TTC549 (cell line): Measurements from ENCODE around the gene EBF3.

Experiments
- FAIRE-seq: peaks from 2 replicates; lab custom pipeline; 2012; peaks lifted over from hg19 to GRCh38; lab: Jason Lieb, UNC

Gene EBF3, protein sequence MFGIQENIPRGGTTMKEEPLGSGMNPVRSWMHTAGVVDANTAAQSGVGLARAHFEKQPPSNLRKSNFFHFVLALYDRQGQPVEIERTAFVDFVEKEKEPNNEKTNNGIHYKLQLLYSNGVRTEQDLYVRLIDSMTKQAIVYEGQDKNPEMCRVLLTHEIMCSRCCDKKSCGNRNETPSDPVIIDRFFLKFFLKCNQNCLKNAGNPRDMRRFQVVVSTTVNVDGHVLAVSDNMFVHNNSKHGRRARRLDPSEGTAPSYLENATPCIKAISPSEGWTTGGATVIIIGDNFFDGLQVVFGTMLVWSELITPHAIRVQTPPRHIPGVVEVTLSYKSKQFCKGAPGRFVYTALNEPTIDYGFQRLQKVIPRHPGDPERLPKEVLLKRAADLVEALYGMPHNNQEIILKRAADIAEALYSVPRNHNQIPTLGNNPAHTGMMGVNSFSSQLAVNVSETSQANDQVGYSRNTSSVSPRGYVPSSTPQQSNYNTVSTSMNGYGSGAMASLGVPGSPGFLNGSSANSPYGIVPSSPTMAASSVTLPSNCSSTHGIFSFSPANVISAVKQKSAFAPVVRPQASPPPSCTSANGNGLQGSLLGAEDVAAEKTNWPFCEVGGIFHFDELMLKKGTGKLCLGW

DNA sequence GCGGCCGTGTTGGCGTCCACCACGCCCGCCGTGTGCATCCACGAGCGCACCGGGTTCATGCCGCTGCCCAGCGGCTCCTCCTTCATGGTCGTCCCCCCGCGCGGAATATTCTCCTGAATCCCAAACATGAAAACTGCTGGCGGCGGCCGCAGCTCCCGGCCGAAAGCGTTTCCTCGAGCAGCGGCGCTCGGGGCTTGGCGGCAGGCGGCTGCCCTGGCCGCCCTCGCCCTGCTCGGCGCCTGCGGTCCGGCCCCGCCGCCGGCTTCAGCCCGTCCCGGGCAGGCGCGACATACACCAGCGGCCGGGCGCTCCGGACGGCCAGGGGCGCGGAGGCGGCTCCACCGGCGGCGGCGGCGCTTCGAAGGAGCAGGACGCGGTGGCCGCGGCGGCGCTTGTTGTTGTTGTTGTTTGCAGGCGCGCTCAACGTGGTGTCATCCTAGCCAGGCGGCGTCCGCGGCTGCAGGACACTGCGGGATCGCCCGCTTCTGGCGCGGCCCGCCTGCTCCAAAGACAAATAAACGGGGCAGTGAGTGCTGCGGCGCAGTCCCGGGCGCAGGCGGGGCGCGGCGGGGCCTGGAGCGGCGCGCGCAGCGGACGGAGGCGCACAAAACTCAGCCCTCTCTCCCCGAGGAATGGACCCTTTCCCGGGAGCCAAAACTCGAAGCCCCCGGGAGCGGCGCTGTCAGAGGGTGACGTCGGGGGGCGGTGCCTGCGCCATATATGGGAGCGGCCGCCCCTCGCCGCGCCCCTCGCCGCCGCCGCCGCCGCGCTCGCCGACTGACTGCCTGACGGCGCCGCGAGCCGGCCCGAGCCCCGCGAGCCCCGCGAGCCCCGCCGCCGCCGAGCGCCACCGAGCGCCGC lies at the start of gene EBF3:
Gene EBF3, minus strand, starts transcription at position 634 of the 861 bp plus-strand sequence. Its CDS starts 506 bp downstream, at position 128.
- no peak for FAIRE-seq

DNA sequence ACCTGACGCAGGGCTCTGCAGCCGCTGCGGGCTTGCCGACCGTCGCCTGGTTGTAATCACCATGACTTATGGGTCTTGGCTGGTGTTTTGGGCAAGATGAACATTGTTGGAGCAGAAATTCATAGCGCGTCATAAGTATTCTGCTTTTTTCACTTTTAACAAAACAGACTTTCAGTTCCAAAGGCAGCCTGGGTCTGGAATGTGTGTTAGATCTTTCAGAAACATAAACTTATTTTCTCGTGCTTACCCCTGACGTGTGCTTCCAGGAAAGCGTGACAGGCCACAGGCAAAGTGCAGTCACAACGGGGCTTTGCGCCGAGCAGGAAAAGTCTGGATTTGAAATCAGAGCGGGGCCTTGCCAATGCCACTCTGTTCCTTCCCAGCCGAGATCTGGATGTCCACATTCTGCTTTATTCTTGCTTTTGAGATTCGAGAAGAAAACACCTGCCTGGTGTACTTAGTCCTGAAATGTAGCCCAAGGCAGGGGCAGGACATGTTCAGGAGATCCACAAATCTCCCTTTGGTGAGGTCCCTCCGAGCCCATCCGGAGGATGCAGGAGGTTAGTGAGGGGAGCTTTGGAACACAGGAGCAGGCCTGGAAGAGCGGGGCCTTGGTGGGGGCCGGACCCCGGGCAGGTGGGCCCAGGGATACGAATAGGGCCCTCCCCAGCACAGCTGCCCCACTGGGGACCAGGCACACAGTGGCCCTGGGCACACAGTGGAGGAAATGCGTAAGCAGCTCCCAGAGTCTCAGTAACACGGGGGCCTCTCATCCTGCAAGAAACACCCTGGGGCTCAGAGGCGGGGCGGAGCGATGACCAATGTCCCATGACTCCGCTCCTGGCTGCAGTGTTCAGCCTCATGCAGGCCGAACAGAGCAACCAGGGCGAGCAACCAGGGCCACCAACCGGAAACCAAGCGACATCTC lies 49.5 kb upstream of the EBF3 start:
- no peak for FAIRE-seq

DNA sequence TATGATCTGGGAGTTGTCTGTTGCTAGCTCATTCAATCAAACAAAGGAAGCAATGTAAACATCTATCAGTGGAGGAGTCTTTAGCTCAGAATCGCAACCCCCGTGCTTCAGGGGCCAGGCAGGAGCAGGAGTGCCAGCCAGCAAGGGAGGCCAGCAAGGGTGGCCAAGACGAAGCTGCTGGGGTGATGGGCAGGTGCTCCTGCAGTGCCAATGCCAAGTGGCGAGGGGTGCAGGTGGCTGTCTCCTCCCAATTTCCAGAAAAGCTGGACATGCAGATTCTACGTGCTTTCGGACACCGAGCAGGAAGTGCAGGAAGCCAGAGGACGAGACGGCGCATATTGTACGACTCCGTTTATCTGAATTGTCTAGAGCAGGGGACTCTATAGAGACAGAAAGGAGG lies 48.1 kb upstream of the EBF3 start:
- no peak for FAIRE-seq

DNA sequence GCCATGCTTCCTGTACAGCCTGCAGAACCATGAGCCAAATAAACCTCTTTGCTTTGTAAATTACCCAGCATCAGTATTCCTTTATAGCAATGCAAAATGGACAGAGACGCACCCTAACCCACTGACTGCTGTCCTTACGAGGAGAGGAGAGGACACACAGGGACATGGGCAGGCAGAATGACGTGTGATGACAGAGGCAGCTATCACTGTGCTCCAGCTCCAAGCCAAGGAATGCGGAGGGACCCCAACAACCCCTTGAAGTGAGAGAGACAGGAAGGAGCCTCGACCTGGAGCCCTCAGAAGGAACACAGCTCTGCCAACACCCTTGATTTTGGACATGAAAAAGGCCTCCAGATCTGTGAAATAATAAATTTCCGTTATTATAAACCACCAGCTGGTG lies 46.6 kb upstream of the EBF3 start:
- no peak for FAIRE-seq

DNA sequence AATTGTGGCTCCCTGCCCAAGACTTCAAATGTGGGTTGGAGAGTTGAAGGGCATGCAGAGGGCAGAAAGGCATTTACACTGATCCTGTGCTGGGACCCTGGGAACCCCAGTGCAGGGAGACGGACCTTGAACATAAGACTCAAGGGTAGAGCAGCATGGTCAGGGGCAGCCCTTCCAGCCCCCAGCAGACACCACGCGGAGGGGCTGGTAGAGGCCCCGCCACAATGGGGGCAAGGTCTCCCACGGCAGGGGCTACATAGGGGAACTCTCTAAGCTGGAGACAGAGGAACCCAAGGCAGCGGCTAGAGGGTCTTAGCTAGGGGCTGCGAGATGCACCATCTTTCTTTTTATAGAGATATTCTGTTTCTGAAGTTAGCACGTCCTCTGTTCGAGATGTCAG lies 45.2 kb upstream of the EBF3 start:
- no peak for FAIRE-seq

DNA sequence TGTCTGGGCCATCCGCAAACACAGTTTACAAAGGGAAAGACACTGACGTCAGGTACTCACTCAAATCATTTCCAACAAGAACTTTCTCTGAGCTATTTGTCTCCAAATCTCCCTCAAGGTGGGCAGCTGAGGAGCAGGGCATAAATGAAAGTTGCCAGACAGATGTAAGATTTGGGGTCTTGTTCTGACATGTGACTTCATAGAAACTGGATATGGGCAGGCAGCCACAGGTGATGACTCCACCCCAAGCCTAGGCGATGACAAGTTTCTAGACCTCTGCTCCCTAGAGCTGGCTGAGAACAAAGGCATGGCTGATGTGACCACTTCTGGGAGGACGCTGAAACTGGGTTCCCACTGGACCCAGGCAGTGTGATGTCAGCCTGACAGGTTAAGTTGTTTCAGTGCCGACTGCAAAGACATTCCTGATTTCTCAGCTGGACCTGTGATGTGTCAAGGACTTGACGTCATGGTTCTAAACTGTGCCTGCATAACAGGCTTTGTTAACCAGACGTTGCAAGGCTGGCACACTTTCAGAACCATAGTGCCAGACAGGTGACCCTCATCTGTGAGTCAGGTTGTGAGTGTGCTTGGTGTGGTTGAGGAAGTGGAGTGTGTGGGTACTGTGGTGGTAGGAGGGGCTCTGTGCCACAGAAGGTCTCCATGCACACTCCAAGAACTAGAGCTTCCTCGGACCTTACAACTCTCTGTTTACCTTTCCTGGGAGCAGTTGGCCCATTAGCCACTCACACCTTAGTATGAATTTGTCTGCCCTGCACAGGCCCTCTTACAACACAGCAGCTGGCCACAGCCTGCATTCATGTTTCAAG lies 39.9 kb upstream of the EBF3 start:
- FAIRE-seq: no peak

DNA sequence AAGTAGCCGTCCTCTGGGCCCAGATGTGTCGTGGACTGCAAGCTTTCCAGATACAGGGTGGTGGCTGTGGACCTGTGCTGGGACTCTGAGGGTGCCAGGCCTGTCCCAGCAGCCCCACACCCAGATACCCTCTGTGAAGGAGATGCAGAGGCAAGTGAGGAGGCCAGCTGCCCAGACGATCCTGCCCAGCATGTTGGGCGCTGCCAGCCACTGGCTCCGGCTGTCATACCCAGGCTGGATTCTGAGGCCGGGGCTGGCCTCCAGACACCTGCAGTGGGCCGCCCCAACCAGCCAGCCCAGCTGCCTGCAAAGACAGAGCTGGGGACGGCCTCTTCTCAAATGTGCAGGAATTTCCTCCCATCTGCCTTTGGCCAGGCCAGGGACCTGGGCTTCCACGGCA lies 39.1 kb upstream of the EBF3 start:
- no peak for FAIRE-seq

DNA sequence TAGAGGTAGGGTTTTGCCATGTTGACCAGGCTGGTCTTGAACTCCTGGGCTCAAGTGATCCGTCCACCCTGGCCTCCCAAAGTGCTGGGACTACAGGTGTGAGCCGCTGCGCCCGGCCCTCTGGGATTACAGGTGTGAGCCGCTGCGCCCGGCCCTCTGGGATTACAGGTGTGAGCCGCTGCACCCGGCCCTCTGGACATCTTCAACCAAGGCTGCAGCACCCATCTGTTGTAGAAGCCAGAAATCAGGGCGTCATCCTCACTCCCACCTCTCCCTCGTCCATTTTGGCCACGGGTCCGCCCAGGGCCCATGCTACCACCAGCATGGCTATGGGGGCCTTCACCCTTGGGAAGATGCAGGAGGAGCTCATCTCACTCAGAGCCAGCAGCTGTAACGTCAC lies 38.5 kb upstream of the EBF3 start:
- no peak for FAIRE-seq

DNA sequence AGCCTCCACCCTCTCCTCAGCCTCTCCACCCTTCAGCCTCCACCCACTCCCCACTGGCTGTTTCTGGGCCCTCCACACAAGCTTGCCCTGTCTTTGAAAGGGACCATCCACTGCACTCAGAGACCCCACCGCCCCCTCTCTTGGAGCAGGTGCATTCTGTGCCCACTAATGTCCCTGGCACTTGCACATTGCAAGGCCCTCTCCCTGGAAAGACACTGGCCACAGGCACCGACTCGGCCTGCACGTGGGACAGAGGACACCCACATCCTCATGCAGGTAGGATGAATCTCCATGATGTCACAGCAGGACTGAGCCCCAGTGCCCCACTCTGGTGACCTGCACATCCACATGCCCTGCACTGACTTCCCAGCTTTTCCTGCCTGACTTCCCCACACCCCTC lies 36.8 kb upstream of the EBF3 start:
- no peak for FAIRE-seq

DNA sequence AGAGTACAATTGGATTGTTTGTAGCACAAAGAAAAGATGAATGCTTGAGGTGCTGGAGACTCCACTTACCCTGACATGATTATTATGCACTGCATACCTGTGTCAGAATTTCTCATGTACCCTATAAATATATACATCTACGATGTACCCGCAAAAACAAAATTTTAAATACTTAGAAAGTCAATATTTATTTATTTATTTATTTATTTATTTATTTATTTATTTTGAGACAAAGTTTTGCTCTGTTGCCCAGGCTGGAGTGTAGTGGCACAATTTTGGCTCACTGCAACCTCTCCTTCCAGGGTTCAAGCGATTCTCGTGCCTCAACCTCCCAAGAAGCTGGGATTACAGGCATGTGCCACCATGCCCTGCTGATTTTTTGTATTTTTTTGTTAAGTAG lies 35.1 kb upstream of the EBF3 start:
- FAIRE-seq: no peak

DNA sequence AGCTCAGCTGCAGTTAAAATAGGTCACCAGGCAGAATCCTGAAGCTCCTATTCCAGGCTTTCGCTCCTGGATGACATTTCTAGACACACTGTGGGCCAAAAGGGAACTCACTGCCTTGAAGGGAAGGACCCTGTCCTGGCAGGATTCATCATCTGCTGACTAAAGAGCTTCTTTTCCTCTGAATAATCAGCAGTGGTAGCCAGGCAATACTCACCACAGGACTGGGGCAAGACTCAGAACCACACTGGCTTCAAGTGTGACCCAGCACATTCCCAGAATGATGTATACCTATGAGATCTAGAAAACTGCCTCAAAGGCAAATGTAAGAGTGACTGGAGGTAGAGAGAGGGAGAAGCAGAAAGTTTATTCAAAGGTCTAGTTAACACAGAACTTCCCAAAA lies 29.5 kb upstream of the EBF3 start:
- no peak for FAIRE-seq

DNA sequence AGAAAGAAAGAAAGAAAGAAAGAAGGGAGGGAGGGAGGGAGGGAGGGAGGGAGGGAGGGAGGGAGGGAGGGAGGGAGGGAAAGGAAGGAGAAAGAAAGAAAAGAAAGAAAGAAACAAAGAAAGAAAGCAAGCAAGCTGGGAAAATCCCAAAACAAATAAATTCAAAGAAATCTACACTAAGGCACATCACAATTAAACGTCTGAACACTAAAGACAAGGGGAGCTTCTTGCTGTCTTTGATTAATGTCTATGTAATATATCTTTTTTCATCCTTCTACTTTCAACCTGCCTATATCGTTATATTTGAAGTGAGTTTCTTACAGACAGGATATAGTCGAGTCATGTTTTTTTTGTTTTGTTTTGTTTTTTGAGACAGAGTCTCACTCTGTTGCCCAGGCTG lies 28.3 kb upstream of the EBF3 start:
- no peak for FAIRE-seq

DNA sequence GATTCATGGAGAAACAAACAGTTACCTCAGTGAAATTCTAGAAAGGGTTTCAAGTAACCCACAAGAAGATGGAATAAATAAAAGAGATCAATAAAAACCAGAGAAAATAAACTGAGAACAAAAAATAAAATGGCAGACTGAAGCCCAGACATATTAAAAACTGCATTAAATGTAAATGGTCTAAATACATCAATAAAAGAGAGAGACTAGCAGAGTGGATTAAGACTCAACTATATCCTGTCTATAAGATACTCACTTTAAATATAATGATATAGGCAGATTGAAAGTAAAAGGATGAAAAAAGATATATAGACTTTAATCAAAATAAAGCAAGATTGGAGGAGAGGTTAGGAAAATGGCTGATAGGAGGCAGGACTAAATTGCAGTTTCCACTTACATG lies 18.8 kb upstream of the EBF3 start:
- no peak for FAIRE-seq

DNA sequence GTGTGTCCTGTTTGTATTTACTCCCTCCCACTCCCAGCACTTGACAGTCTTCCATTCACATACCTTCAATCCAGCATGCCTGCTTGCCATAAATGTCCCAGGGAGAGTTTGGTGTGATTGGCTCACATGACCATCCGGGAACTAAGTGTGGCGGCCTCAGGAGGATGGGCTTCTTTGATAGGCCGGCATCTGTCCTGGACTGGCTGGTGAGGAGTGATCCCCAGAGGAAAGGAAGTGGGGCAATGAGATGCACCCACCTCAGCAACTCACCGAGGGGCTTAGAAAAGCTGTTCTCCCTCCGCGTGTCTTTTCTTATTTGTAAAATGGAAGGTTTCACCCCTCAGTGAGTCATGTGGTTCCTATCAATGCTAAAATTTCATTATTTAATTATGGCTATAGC lies 14.9 kb upstream of the EBF3 start:
- FAIRE-seq: no peak

DNA sequence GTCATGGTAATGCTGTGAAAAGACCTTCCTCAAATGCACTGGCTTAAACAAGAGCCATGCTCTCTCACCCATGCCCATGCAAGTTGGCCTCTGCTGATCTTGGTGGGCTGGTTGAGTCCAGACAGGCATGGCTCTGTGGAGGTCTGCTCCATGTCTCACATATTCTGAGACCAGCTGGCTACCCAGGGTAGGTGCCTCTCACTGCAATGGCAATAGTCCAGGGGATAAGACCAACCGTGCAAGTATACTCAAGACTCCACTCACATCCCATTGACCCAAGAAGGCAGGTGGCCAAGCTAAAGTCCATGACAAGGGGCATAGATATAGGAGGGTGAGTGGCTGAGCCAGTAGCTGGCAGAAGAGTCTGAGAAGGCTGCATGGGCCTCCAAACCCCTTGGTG lies 14.2 kb upstream of the EBF3 start:
- no peak for FAIRE-seq

DNA sequence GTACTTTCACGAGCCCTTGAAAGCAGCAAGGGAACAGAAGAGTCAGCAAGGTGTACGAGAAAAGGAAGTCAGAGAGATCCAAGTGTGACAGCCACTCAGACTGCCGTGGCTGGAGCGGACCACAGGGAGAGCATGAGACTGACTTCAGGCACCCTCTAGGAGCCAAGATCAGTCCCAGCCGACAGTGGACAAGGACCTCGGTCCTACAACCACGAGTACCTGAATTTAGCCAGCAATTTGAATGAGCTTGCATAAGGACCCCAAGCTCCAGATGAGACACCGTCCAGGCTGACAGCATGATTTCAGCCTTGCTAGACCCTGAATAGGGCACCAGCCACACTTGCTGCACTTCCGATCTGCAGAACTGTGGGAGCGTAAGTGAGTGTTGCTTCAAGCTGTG lies 13.7 kb upstream of the EBF3 start:
- no peak for FAIRE-seq

DNA sequence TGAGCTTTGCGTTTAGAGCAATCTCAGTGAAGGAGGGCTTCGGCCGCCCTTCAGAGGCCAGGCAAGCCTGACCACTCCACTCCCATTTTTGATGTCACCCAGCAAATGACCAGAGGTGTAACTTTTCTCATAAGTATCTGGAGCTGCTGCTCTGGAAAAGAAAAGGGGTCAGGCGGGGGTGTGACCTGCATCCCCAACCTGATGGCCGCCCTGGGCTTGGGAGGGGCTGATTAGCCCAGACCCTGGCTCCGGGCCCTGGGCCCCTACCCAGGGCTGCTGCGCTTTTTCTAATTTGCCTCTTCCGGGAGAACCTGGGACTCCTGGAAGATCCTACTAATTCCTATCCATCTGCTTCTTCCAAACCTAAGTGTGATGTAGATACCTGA lies 9.6 kb upstream of the EBF3 start:
- FAIRE-seq: no peak

DNA sequence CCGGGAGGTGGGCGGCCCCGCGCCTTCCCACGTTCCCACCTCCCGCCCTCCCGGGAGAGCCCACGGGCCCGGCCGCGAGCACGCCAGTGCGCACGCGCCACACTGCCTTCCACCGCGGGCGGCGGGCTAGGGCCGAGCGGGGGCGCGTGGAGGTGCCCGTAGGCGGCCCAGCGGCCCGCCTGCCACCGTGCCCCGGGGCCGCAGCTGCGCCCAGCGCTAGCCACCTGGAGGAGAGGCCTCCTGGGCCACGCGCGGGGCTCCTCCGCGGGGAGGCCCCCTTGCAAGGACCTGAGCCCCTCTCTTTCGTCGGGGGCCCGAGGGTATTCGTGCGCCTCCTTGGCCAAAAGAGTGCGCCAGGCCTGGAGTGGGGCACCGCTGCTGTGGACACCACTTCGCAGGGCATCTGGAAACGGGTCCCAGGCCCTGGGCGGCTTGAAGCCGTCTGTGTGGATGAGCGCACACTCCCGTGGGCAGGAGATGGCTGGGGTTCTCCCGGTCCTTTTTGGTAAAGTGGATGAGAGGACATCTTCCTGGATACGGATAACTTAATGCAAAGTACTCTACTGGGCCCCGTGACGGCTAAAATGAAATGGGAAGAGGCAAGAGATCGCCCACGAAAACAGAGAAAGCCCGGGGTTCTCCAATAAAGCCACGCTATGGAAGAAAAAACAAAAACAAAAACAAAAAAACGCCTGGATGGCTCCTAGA lies 9.0 kb upstream of the EBF3 start:
- FAIRE-seq: no peak

DNA sequence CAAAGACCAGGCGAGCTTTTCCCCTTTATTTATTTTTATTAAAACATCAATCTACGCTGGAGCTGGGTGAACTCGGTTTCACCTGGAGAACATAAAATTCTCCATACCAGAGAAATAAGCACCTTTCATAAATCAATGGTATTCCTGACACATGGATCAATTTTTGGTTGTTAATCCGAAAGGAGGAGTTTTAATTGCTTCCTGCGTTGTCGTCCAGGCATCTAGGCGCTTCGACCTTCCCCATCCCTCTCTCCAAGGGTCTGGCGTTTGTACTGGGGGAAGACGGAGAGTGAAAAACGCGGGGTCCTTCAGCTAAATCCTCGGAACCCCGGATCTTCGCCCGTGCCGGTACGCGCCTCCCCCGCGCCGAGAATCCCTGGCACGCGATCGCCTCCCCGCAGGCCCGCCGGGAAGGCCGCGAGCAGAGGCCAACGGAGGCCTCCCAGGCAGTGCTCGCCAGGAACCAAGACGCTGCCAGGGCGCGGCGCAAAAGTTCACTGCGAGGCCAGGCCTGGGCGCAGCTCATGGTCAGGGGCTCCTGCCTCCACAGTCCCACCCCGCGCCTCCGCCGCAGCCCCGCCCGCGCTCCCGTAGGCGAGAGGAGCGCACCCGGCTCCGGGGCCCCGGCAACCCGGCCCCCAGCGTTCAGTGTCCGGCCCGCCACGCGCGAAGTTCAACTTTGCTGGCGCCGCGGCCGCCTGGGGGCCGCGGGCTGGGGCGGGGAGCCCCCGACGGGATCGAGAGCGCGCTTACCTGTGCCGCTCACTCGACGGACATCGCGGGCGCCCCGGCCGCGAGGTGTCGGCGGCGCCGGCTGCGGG lies 8.3 kb upstream of the EBF3 start:
- FAIRE-seq: no peak
